HL-60 (cell line): Measurements from ENCODE around the gene ATP6V1F.

Source experiments
- DNase-seq, 2 experiments: peaks; one replicate each; pipeline ENCODE4 v3.0.0-alpha.2; 2010 to 2020; ENCODE audit warnings: low read depth in 1 of 2, low spot score in 1 of 2
- H3K27ac ChIP-seq: fragments of 250-450 bp; sonication (Bioruptor Pico); replicated peaks from 2 replicates; pipeline ENCODE4 v1.5.1; 2020; ENCODE audit warnings: mild to moderate bottlenecking, moderate library complexity
- H3K27me3 ChIP-seq: fragments of 250-450 bp; sonication (Bioruptor Pico); 2 replicates; pipeline ENCODE4 v1.5.1; 2021; ENCODE audit warnings: mild to moderate bottlenecking, moderate library complexity; ENCODE audit not compliant: insufficient read depth, poor library complexity, severe bottlenecking
- H3K4me3 ChIP-seq: replicated peaks from 2 replicates; pipeline ENCODE4 v1.5.1; 2011; ENCODE audit warnings: mild to moderate bottlenecking, control low read depth, low read length; ENCODE audit not compliant: insufficient read depth
- GABPA ChIP-seq: IDR thresholded peaks from 2 replicates; pipeline ENCODE4 v1.6.1; 2012; ENCODE audit warnings: low read depth
- POLR2AphosphoS5 ChIP-seq: IDR thresholded peaks from 2 replicates; pipeline ENCODE4 v1.6.1; 2012; ENCODE audit warnings: low read depth
- REST ChIP-seq: IDR thresholded peaks from 2 replicates; pipeline ENCODE4 v1.6.1; 2012; ENCODE audit warnings: low read depth; ENCODE audit not compliant: insufficient replicate concordance
- SPI1 ChIP-seq: IDR thresholded peaks from 2 replicates; pipeline ENCODE4 v1.6.1; 2012; ENCODE audit warnings: low read depth, mild to moderate bottlenecking, borderline replicate concordance
- TF ChIP-seq, protein P1 (sequence below): IDR thresholded peaks from one replicate; pipeline ENCODE4 v1.5.1; 2011; ENCODE audit warnings: low read length, control low read depth, inconsistent platforms; ENCODE audit not compliant: insufficient read depth

Gene ATP6V1F

DNA sequence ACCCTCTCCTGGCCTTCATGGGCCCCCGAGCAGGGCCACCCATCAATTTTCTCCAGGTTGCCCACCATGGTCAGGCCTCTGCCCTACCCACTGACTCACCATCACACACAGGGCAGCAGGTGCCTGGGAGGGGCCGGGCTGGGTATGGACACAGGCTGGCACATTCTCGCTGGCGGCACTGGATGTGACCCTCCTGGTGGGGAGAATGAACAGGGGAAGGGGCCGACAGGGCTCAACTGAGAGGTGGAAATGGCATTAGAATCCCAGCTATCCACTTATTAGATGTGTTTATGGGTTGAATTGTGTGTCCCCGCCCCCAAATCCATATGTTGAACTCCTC is 31.4 kb downstream of the ATP6V1F start:
- no peak for DNase-seq
- TF ChIP-seq, protein P1, sequence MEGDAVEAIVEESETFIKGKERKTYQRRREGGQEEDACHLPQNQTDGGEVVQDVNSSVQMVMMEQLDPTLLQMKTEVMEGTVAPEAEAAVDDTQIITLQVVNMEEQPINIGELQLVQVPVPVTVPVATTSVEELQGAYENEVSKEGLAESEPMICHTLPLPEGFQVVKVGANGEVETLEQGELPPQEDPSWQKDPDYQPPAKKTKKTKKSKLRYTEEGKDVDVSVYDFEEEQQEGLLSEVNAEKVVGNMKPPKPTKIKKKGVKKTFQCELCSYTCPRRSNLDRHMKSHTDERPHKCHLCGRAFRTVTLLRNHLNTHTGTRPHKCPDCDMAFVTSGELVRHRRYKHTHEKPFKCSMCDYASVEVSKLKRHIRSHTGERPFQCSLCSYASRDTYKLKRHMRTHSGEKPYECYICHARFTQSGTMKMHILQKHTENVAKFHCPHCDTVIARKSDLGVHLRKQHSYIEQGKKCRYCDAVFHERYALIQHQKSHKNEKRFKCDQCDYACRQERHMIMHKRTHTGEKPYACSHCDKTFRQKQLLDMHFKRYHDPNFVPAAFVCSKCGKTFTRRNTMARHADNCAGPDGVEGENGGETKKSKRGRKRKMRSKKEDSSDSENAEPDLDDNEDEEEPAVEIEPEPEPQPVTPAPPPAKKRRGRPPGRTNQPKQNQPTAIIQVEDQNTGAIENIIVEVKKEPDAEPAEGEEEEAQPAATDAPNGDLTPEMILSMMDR: no peak
- no peak for TF ChIP-seq GABPA
- TF ChIP-seq POLR2AphosphoS5: no peak
- TF ChIP-seq REST: no peak
- TF ChIP-seq SPI1: no peak
- H3K4me3 ChIP-seq: no peak overlapping the region
- no peak overlapping the region for H3K27ac ChIP-seq
- H3K27me3 ChIP-seq: peaks cover 17% of the 10 kb centered on the region

GRCh38 chr7:128895320-128895719 is 32.7 kb downstream of the ATP6V1F start:
- DNase-seq: no peak
- TF ChIP-seq REST (no peak), POLR2AphosphoS5 (no peak), SPI1 (no peak), GABPA (no peak)
- TF ChIP-seq, protein P1: no peak

GRCh38 chr7:128899392-128899791 is 36.7 kb downstream of the ATP6V1F start:
- DNase-seq: no peak
- TF ChIP-seq GABPA: no peak
- TF ChIP-seq, protein P1: no peak
- no peak for TF ChIP-seq REST
- TF ChIP-seq POLR2AphosphoS5: no peak
- TF ChIP-seq SPI1: no peak
- no peak overlapping the region for H3K27ac ChIP-seq
- H3K4me3 ChIP-seq: no peak overlapping the region
- no peaks in the 10 kb centered on the region for H3K27me3 ChIP-seq

More at GRCh38 chr7:128895320-128895719, 32.7 kb downstream of the ATP6V1F start:
- peaks cover 9% of the 10 kb centered on the region for H3K27me3 ChIP-seq
- no peak overlapping the region for H3K27ac ChIP-seq
- no peak overlapping the region for H3K4me3 ChIP-seq
